Kidney tubule cell (primary cell): ENCODE results near the gene NCKAP5.

Experiments used
- DNase-seq: peaks from one replicate; pipeline ENCODE4 v3.0.0-alpha.2; 2018; ENCODE audit warnings: low spot score

NCKAP5 gene

GRCh38 chr2:132943829-132944228, 624.4 kb downstream of the NCKAP5 start:
- peak; percentile 26 for DNase-seq

- no peak for DNase-seq
These were observed 626.8 kb downstream of the NCKAP5 start for GRCh38 chr2:132941296-132942020.

GRCh38 chr2:132937629-132938028, 630.6 kb downstream of the NCKAP5 start:
- DNase-seq, result no peak

GRCh38 chr2:132936791-132937190, 631.5 kb downstream of the NCKAP5 start:
- DNase-seq, result no peak

- DNase-seq, result peak; percentile 44
These were observed 632.0 kb downstream of the NCKAP5 start for GRCh38 chr2:132936261-132936660.

- no peak for DNase-seq
These were observed 638.5 kb downstream of the NCKAP5 start for GRCh38 chr2:132929786-132930185.

- no peak for DNase-seq
These were observed 644.5 kb downstream of the NCKAP5 start for GRCh38 chr2:132923787-132924186.

- no peak for DNase-seq
These were observed 652.3 kb downstream of the NCKAP5 start for GRCh38 chr2:132915812-132916549.

GRCh38 chr2:132911726-132912724, 656.2 kb downstream of the NCKAP5 start:
- no peak for DNase-seq

- no peak for DNase-seq
These were observed 657.8 kb downstream of the NCKAP5 start for GRCh38 chr2:132910432-132910831.

- peak; percentile 9 for DNase-seq
These were observed 658.8 kb downstream of the NCKAP5 start for GRCh38 chr2:132909427-132909826.

GRCh38 chr2:132904142-132904842, 664.0 kb downstream of the NCKAP5 start:
- DNase-seq, result no peak

GRCh38 chr2:132902626-132903025, 665.6 kb downstream of the NCKAP5 start:
- no peak for DNase-seq

GRCh38 chr2:132901661-132902060, 666.6 kb downstream of the NCKAP5 start:
- DNase-seq, result no peak

GRCh38 chr2:132897111-132897510, 671.2 kb downstream of the NCKAP5 start:
- no peak for DNase-seq

GRCh38 chr2:132896073-132896472, 672.2 kb downstream of the NCKAP5 start:
- DNase-seq, result no peak

- no peak for DNase-seq
These were observed 676.8 kb downstream of the NCKAP5 start for GRCh38 chr2:132891498-132891897.

- DNase-seq, result no peak
These were observed 681.7 kb downstream of the NCKAP5 start for GRCh38 chr2:132886574-132886973.

GRCh38 chr2:132884705-132885104, 683.6 kb downstream of the NCKAP5 start:
- no peak for DNase-seq

GRCh38 chr2:132884292-132884691, 684.0 kb downstream of the NCKAP5 start:
- DNase-seq, result no peak

GRCh38 chr2:132883430-132883829, 684.8 kb downstream of the NCKAP5 start:
- DNase-seq, result no peak

- peak; percentile 2 for DNase-seq
These were observed 686.7 kb downstream of the NCKAP5 start for GRCh38 chr2:132881546-132881945.
